GM19238 (cell line): ENCODE results near the gene CXCR3.

Experiments used
- DNase-seq: peaks from one replicate; pipeline ENCODE4 v3.0.0; 2011; ENCODE audit warnings: low spot score; ENCODE audit not compliant: insufficient read length

Gene CXCR3

GRCh38 chrX:71637253-71637618 is 18.9 kb upstream of the CXCR3 start:
- DNase-seq: no peak

GRCh38 chrX:71636438-71637252 is 18.3 kb upstream of the CXCR3 start:
- DNase-seq: no peak

GRCh38 chrX:71634366-71634765 is 16.1 kb upstream of the CXCR3 start:
- no peak for DNase-seq

DNA sequence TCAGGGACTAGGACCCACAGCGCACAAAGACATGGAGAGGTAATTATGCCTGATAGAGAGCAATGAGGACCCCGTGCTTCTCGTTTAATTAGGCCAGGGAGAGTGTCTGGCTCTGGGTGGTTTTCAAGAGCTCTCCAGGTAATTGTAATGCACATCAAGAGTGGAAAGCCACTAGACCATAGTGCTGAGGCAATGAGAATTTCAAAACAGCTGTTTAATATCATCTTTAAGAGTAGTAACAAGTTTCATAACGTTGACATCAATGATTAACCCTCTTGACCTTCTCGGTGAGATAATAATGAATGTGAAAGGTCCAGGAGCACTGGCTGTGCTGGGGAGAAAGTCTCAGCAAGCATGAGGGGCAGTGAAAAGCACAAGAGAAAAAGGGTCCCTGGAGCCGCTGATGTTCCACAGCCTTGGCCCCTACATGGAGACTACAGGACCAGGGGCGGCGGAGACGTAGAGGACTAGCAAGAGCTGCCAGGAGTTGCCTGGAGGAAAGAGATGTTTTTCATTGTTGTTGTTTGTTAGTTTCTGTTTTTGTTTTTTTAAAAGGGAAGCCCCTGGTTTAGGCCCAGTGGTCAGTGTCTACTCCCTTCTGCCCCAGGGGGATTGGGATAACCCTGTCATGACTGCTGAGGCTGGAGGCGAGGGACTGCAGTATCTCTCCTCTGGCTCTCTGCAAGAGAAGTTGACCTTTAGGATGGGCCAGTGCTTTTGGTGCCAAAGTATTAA is 14.8 kb upstream of the CXCR3 start:
- DNase-seq: no peak

GRCh38 chrX:71629467-71629866 is 11.2 kb upstream of the CXCR3 start:
- no peak for DNase-seq

DNA sequence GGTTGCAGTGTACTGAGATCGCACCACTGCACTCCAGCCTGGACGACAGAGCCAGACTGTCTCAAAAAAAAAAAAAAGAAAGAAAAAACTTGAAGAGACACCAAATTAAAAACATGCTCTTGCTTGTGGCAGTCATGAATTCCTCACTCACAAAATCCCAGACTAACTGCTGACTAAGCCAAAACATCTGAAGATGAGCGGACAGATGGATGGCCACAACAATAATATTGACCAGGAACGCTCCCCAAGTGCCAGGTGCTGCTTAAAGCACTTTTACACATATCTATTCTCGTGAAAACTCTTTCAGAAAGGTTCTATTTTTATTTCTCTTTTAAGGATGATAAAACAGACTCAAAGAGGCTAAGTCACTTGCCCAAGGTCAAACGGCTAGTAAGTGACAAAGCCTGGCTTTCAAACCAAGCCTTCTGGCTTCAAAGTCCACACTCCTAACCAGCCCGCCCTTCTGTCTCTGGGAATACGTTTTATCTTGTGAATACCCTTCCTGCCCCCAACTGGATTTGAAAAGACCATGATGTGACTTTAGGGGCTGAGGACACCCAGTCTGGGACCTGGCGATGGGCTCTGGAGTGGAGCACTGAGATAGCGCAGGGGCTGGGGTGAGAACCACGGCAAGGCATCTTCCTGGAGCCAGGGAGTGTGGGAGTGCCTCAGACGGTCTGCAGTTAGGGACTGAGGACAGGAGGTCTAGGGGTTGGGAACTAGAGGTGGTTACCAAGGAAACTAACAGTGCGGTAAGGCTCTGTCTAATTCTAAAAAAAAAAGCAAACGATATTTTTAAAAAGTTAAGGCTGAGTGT is 9.5 kb upstream of the CXCR3 start:
- no peak for DNase-seq

DNA sequence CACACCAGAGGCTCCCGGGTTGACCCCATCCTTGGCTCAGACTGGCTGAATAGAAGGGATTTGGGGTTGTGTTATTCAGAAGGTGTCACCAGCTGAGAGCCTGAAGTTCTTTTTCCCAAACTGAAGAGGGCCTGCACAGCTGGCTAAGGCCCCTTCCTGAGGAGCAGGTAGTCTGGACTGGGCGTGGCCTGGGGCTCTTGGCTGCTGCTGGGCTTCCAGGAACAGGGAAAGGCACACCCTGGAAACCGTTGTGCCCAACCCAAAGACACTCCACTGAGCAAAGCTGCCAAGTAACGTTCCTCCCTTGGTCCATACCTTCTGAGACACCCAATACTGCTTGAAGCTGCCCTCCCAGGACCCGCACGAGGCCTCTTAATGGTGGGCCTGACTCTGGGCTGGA is 8.3 kb upstream of the CXCR3 start:
- no peak for DNase-seq

- DNase-seq: no peak
Observed at GRCh38 chrX:71625471-71625870, 7.2 kb upstream of the CXCR3 start.

GRCh38 chrX:71623714-71624113 is 5.4 kb upstream of the CXCR3 start:
- DNase-seq: no peak

DNA sequence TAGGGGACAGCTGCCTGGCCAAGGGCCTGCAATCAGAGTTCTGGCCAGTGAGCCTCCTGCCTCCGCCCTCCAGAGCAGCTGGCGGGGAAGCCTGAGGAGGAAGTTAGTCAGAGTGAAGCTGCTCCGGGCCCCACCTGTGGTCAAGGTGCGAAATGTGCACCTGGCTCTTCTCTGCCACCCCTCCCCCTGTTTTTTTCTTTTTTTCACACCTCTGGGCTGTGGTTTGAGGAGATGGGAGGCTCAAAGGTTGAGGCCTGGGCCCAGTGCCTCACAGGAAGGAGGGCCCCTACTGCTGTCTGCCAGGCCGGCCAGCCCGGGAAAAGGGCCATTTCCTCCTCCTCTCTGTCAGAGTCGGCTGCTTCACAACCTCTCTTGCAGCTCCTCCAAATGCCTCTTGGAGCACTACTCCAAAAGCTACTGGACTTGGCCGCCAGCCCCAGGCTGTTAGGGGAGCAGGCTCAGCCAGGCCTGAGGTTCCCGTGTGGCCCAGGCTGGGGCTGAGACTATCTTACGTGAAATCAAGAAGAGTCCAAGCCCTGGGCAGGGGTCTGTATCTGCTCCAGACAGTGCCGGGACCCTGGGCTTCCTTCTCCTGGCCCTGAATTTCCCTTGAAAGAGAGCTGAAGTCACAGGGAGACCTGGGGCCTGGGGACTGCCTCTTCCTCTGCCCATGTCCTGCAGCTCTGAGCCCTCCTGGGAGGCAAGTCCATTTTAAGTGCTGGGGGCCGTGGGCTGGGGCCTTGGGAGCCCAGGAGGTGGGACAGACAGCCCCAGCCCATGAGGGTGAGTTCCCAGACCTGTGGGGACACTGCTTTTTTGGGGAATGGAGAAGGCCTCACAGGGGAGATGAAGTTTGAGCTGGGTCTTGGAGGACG is 4.5 kb upstream of the CXCR3 start:
- DNase-seq: peak; percentile 40

DNA sequence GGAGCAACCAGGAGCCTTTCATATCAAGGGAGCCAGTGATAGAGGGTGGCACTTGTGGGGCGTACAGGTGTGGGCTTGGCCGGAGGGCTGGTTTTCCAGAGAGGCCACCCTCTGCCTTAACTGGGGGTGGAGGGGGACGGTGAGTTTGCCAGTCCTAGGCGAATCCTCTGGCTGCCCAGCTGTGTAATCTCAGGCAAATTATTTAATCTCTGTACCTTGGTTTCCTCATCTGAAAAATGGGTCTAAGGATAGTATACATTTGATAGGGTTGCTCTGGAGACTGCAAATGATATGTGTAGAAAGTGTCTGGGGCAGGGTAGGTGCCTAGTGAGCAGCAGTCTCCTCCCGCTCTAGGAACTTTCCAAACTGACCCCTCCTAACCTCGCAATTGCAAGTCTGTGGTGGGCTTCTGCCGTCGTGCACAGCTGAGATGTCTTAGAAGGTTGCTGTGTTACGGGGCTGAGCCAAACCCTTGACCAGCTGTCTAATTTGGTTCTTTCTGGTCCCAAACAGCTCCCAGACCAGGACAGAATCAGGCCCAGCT is 3.8 kb upstream of the CXCR3 start:
- DNase-seq: no peak

DNA sequence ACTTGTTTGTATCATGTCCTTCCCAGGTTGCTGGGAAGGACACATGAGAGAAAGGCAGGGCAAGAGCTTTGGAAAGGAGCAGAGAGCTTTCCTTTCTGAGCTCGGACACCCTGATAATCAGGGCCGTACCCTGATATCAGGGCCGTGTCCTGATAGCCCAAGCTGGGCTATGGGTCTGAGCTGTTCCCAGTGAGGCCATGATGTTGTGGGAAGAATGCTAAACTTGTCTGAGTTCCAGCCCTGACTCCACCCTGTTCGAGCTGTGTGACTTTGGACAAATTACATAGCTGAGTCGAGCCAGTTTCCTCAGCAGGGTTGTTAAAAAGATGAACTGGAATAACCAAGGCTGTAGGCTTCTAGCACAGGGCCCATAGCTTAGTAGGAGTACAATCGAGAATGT is 3.3 kb upstream of the CXCR3 start:
- DNase-seq: no peak

GRCh38 chrX:71619986-71620385 is 1.7 kb upstream of the CXCR3 start:
- no peak for DNase-seq

DNA sequence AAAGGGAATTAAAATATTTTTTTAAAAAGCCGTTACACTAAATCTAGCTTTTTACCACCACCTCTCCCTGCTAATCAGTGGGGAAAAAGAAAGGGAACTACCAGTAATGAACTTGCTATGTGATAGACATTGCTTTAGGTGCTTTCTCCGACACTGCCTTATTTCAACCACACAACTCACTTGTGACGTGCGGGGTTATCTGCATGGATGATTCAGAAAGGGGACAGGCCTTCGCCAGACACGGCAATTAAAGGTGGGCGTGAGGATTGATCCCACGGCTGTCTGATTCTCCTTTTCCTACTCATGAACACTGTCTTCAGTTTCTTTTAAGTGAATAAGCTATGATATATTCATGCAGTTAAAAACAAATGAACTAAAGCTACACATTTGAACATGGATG is 882 bp upstream of the CXCR3 start:
- DNase-seq: no peak

GRCh38 chrX:71618787-71619186 is 476 bp upstream of the CXCR3 start:
- DNase-seq: no peak

DNA sequence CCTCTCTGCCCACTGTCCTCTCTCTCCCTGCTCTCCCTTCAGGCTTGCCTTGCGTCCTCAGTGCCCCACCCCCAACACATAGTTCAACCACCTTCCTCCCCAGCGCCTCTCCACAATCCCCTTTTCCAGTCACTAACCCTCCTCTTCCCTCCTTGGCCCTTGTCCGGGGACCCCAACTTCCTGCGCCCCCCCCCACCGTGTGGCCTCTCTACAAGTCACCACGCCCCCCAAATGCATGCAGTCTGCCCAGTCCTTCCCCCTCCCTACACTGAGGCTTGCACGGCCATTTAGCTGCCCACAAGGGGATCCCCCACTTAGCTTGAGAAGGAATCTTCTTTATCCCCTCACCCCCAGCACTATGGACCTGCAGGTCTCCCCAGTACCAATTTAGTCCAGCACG is 569 bp downstream of the CXCR3 start:
- no peak for DNase-seq

DNA sequence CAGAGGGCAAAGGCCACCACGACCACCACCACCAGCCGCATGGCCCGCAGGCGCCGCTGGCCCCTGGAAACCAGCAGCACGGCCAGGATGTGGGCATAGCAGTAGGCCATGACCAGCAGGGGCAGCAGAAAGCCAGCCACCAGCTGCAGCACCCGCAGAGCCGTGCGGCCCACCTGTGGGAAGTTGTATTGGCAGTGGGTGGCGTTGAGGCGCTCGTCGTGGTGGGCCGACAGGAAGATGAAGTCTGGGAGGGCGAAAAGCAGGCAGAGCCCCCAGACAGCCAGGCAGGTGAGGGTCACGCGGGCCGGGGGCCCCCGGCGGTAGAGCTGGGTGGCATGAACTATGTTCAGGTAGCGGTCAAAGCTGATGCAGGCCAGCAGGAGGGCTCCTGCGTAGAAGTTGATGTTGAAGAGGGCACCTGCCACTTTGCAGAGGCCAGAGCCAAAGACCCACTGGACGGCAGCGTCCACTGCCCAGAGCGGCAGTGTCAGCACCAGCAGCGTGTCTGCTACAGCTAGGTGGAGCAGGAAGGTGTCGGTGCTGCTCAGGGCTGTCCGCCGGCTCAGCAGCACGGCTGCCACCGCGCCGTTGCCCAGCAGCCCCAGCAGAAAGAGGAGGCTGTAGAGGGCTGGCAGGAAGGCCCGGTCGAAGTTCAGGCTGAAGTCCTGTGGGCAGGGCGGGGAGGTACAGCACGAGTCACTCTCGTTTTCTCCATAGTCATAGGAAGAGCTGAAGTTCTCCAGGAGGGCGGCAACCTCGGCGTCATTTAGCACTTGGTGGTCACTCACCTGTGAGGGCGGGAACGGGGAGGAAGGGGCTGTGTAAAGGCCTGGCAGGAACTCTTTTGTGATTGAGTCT is 1.4 kb downstream of the CXCR3 start:
- DNase-seq: no peak

DNA sequence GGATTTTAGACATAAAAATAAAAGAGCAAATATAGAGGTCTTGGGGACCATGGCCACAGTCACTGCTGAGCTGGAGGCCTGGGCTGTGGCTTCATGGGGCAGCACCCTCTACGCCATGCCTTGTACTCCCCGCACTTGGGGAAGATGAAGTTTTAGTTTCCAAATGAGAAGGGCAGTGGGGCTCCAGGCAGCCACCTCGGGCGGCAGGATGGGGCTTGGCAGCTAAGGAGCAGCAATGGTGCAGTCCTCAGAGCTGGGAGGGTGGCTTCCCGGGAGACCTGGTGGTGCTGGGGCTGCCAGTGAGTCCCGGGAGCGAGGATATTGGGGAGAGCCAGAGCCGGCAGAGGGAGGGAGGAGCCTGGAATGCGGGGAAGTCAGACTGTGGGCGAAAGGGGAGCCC is 2.4 kb downstream of the CXCR3 start:
- DNase-seq: no peak

DNA sequence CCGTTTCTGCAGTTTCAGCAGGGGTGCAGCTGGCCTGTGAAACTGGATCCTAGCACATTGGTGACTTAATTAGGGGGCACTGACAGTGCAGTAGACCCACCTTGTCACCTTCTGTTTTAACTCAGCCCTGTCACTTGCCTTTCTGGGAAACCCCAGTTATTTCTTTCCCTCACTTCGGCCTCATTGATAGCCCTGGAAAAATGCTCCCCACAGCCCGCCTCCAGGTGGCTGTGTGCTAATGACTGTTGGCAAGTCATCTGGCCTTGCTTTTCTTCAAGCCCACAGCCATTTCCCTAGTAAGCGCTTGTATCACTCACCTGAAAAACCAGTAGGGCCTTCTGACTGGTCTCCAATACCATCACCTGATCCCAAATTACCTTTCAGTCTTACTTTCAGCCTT is 3.3 kb downstream of the CXCR3 start:
- DNase-seq: no peak

DNA sequence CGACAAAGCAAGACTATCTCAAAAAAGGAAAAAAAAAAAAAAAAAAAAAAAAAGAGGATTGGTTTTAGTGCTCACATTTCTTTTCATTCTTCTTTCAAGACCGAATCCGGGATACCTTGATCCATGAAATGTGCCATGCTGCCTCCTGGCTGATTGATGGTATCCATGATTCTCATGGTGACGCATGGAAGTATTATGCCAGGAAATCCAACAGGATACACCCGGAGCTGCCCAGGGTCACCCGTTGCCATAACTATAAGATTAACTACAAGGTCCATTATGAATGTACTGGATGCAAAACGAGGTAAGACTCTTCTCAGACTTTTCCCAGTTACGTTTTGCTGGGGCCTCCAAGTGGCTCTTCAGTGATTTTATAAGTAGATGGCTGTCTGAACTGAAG is 6.1 kb downstream of the CXCR3 start:
- no peak for DNase-seq
